GM23338 (cell line): ENCODE results near the gene SLC45A3. TPM values are rescaled to one million over a fixed set of nuclear protein-coding genes. Genes with fewer than 3 reads are reported as not detected.

Experiments used
- ATAC-seq: fragments of 200-7000 bp; cut with Tn5 transposase; 3 replicates; pipeline ENCODE4 v1.9.1; 2020
- DNase-seq: peaks from one replicate; pipeline ENCODE4 v3.0.0-alpha.2; 2015; ENCODE audit warnings: low spot score
- H2AFZ ChIP-seq: fragments of 200-600 bp; sonication (generic); 2 replicates; pipeline ENCODE4 v1.8.0; 2016; ENCODE audit warnings: antibody characterized with exemption, mild to moderate bottlenecking, moderate library complexity
- H3F3A ChIP-seq: fragments of 200-600 bp; sonication (generic); replicated peaks from 2 replicates; pipeline ENCODE4 v1.8.0; 2017; ENCODE audit warnings: antibody characterized with exemption, mixed run types, low read depth
- H3K27ac ChIP-seq: fragments of 200-600 bp; sonication (generic); 2 replicates; pipeline ENCODE4 v1.6.1; 2016; ENCODE audit warnings: low read depth
- H3K27me3 ChIP-seq: fragments of 200-600 bp; sonication (generic); 2 replicates; pipeline ENCODE4 v1.8.0; 2016; ENCODE audit warnings: mild to moderate bottlenecking, mixed run types, moderate library complexity; ENCODE audit not compliant: insufficient read depth
- H3K36me3 ChIP-seq: fragments of 200-600 bp; sonication (generic); 2 replicates; pipeline ENCODE4 v1.8.0; 2016; ENCODE audit warnings: mild to moderate bottlenecking; ENCODE audit not compliant: insufficient read depth
- H3K4me1 ChIP-seq: fragments of 200-600 bp; sonication (generic); 2 replicates; pipeline ENCODE4 v1.8.0; 2016; ENCODE audit warnings: mild to moderate bottlenecking, moderate library complexity; ENCODE audit not compliant: insufficient read depth
- H3K4me2 ChIP-seq: fragments of 200-600 bp; sonication (generic); 2 replicates; pipeline ENCODE4 v1.7.1; 2017; ENCODE audit warnings: mixed run types
- H3K4me3 ChIP-seq: fragments of 200-600 bp; sonication (generic); 2 replicates; pipeline ENCODE4 v1.6.1; 2016; ENCODE audit warnings: mixed run types
- H3K79me2 ChIP-seq: fragments of 200-600 bp; sonication (generic); replicated peaks from 2 replicates; pipeline ENCODE4 v1.8.0; 2017; ENCODE audit warnings: mild to moderate bottlenecking; ENCODE audit not compliant: insufficient read depth
- H3K9me2 ChIP-seq: fragments of 200-600 bp; sonication (generic); 2 replicates; pipeline ENCODE4 v1.8.0; 2017; ENCODE audit not compliant: insufficient read depth
- H4K20me1 ChIP-seq: fragments of 200-600 bp; sonication (generic); replicated peaks from 2 replicates; pipeline ENCODE4 v1.8.0; 2017; ENCODE audit warnings: mild to moderate bottlenecking; ENCODE audit not compliant: insufficient read depth
- H3K27ac Mint-ChIP-seq: 2 replicates; pipeline ENCODE4 v1.8.0; 2020; ENCODE audit warnings: inconsistent platforms, mild to moderate bottlenecking, moderate library complexity, mixed read lengths
- H3K27me3 Mint-ChIP-seq: 3 replicates; pipeline ENCODE4 v1.8.0; 2022; ENCODE audit warnings: low read depth, mild to moderate bottlenecking, moderate library complexity, mixed read lengths, inconsistent platforms; ENCODE audit not compliant: insufficient read depth, poor library complexity
- H3K36me3 Mint-ChIP-seq: 3 replicates; pipeline ENCODE4 v1.8.0; 2021; ENCODE audit warnings: low read depth, mild to moderate bottlenecking, inconsistent platforms, moderate library complexity, mixed read lengths
- H3K4me1 Mint-ChIP-seq: 3 replicates; pipeline ENCODE4 v1.8.0; 2020; ENCODE audit warnings: mild to moderate bottlenecking, inconsistent platforms, mixed read lengths
- H3K4me3 Mint-ChIP-seq: 3 replicates; pipeline ENCODE4 v1.8.0; 2021; ENCODE audit warnings: moderate library complexity, mild to moderate bottlenecking, inconsistent platforms, mixed read lengths
- H3K9me3 Mint-ChIP-seq: 3 replicates; pipeline ENCODE4 v1.8.0; 2020; ENCODE audit warnings: moderate library complexity, mild to moderate bottlenecking, inconsistent platforms, mixed read lengths
- CREB1 ChIP-seq: fragments of 250-450 bp; sonication (Bioruptor Pico); IDR thresholded peaks from 2 replicates; pipeline ENCODE4 v1.5.0; 2020; ENCODE audit warnings: low read depth, mild to moderate bottlenecking, moderate library complexity
- ETS1 ChIP-seq: IDR thresholded peaks from 2 replicates; pipeline ENCODE4 v1.6.1; 2016; ENCODE audit warnings: antibody characterized with exemption
- EZH2 ChIP-seq: fragments of 200-600 bp; sonication (generic); IDR thresholded peaks from one replicate; pipeline ENCODE4 v1.8.0; 2017; ENCODE audit warnings: antibody characterized with exemption, mild to moderate bottlenecking, low read depth; ENCODE audit not compliant: unreplicated experiment
- EZH2phosphoT487 ChIP-seq: fragments of 200-600 bp; sonication (generic); IDR thresholded peaks from one replicate; pipeline ENCODE4 v1.8.1; 2018; ENCODE audit warnings: antibody characterized with exemption; ENCODE audit not compliant: unreplicated experiment
- NANOG ChIP-seq: IDR thresholded peaks from 2 replicates; pipeline ENCODE4 v1.6.1; 2016; ENCODE audit warnings: antibody characterized with exemption, borderline replicate concordance
- POLR2AphosphoS5 ChIP-seq: IDR thresholded peaks from 2 replicates; pipeline ENCODE4 v1.6.1; 2016; ENCODE audit warnings: antibody characterized with exemption, low read depth
- STAT1 ChIP-seq: IDR thresholded peaks from one replicate; pipeline ENCODE4 v1.6.1; 2016; ENCODE audit warnings: antibody characterized with exemption; ENCODE audit not compliant: unreplicated experiment
- ZNF462 ChIP-seq: fragments of 250-450 bp; sonication (Bioruptor Pico); IDR thresholded peaks from 2 replicates; pipeline ENCODE4 v1.5.0; 2020; ENCODE audit warnings: mild to moderate bottlenecking, moderate library complexity
- polyA plus RNA-seq: library from polyadenylated mRNA; unstranded; fragments of >200 nt; fragmentation: Nextera tagmentation; extraction: Ambion mirVana; gene quantifications from 2 replicates; pipeline ENCODE4 v1.2.1, GENCODE V29; 2016
- total RNA-seq: library from RNA; depleted of rRNA; stranded (reverse); fragments of >200 nt; shearing (Covaris generic); gene quantifications from 2 replicates; pipeline ENCODE4 v1.2.3, GENCODE V29; 2014

The SLC45A3 gene
- total and polyA plus RNA-seq, 2 experiments from 2014 or later = 4.7 to 16.0 TPM

- TF ChIP-seq ETS1 (no peak), EZH2phosphoT487 (no peak), POLR2AphosphoS5 (no peak), ZNF462 (CRISPR knock-in tag) (no peak), EZH2 (no peak), STAT1 (no peak), CREB1 (CRISPR knock-in tag) (no peak), NANOG (no peak)
Measured at GRCh38 chr1:205663286-205663936, 16.9 kb downstream of the SLC45A3 start (continued).

- no peak overlapping the region for H2AFZ ChIP-seq
- Mint-ChIP-seq H3K4me3 (no peak overlapping the region), H3K9me3 (no peaks in the 10 kb centered on the region), H3K4me1 (peaks cover 50% of the 10 kb centered on the region), H3K36me3 (peaks cover 6% of the 10 kb centered on the region; the same call in 2 of the 3 replicates), H3K27me3 (peaks cover 18% of the 10 kb centered on the region), H3K27ac (no peak overlapping the region)
- no peak overlapping the region for H3K4me2 ChIP-seq
- peaks cover 8% of the 10 kb centered on the region; the same call in 1 of the 2 replicates for H3K4me1 ChIP-seq
- no peak for DNase-seq
- H3K36me3 ChIP-seq = no peaks in the 10 kb centered on the region
- H3K27ac ChIP-seq = no peak overlapping the region
- H4K20me1 ChIP-seq = no peaks in the 10 kb centered on the region; the same call in none of the 2 replicates
- H3K79me2 ChIP-seq = peaks cover 13% of the 10 kb centered on the region; the same call in 1 of the 2 replicates
- H3K27me3 ChIP-seq = no peaks in the 10 kb centered on the region
- TF ChIP-seq EZH2phosphoT487 (no peak), ZNF462 (CRISPR knock-in tag) (no peak)
- H3K9me2 ChIP-seq = no peaks in the 10 kb centered on the region
- H3K4me3 ChIP-seq = no peak overlapping the region
- H3F3A ChIP-seq = peaks cover 7% of the 10 kb centered on the region; the same call in 1 of the 2 replicates
- no peak for ATAC-seq
Measured at GRCh38 chr1:205662791-205663190, 17.5 kb downstream of the SLC45A3 start.
